T-helper 17 cell (primary cell): ENCODE data around the gene FUT6. TPM values are rescaled to one million over a fixed set of nuclear protein-coding genes. Genes with fewer than 3 reads are reported as not detected.
A peak's percentile ranks its signal among the peaks of the same experiment; 100 is the strongest.

Source experiments
- ATAC-seq: fragments of 150-1000 bp; cut with Tn5 transposase; 2 replicates; pipeline ENCODE4 v1.10.0; 2021; ENCODE audit warnings: mild to moderate bottlenecking, moderate library complexity
- DNase-seq, 3 donors: peaks; one replicate each; pipeline versions ENCODE4 v3.0.0 to v3.0.0-alpha.2; 2020 to 2021
- H3K9me3 ChIP-seq: one replicate; pipeline ENCODE4 v1.7.0; 2013; ENCODE audit warnings: low read length, mild to moderate bottlenecking; ENCODE audit not compliant: control insufficient read depth, poor library complexity, severe bottlenecking
- H3K27ac Mint-ChIP-seq: one replicate; pipeline ENCODE4 v1.8.0; 2022; ENCODE audit warnings: mild to moderate bottlenecking, moderate library complexity, mixed read lengths
- H3K27me3 Mint-ChIP-seq: one replicate; pipeline ENCODE4 v1.8.0; 2022; ENCODE audit warnings: mixed read lengths
- H3K36me3 Mint-ChIP-seq: one replicate; pipeline ENCODE4 v1.8.0; 2022; ENCODE audit warnings: low read depth, mixed read lengths
- H3K4me1 Mint-ChIP-seq: one replicate; pipeline ENCODE4 v1.8.0; 2022; ENCODE audit warnings: mild to moderate bottlenecking, mixed read lengths
- H3K4me3 Mint-ChIP-seq: one replicate; pipeline ENCODE4 v1.8.0; 2022; ENCODE audit warnings: mild to moderate bottlenecking, moderate library complexity, mixed read lengths
- total RNA-seq, 4 donors: library from RNA in 2 of 4; stranded (reverse) in 2 of 4; gene quantifications; one replicate each; pipeline ENCODE4 v1.2.3 and lab custom pipeline; 2022 to 2026

Gene FUT6
- total RNA-seq, 2 donors from 2014 or later = not detected

GRCh38 chr19:5803441-5803751, 36.1 kb downstream of the FUT6 start:
- peaks cover 12% of the 10 kb centered on the region for H3K4me1 Mint-ChIP-seq
- H3K9me3 ChIP-seq = no peaks in the 10 kb centered on the region
- H3K27me3 Mint-ChIP-seq = peaks cover 17% of the 10 kb centered on the region
- H3K36me3 Mint-ChIP-seq = peaks cover 2% of the 10 kb centered on the region
- no peak overlapping the region for H3K27ac Mint-ChIP-seq
- DNase-seq = no peak
- ATAC-seq = no peak
- peak overlapping the region; percentile 87 for H3K4me3 Mint-ChIP-seq

DNA sequence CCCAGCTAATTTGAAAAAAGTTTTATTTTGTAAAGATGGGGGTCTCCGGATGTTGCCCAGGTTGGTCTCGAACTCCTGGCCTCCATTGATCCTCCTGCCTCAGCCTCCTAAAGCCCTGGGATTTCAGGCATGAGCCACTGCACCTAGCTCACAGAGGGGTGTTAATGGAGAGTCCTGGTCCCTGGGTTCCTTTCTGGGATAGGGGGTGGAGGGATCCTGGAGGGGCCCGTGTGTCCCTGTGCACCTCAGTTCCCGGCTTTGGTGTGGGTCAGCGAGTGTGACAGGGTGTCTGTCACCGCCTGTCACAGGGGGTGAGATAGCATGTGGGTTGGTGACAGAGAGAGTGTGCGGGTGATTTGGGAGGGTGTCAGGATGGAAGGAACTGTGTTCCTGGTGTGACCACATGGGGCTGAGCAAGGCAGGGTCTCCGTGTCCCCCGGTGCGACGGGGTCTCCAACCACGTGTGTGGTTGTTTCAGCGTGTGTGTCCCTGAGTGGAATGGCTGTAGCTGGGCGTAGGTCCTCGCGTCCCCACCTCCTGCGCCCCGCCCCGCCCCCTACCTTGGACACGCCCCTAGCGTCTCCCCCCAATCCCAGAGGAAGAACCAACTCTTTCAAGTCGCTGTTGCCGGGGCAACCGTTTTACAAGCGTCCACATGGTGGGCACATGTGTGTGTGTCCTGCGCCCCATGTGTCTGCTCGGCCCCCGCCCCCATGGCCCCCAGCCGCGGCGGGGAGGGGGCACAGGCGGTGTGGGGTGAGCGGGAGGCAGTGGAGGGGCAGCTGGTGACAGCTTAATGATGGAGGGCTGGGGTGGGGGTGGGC, 37.5 kb downstream of the FUT6 start:
- H3K27me3 Mint-ChIP-seq = peaks cover 17% of the 10 kb centered on the region
- ATAC-seq (no peak), DNase-seq (no peak)
- H3K27ac Mint-ChIP-seq = no peak overlapping the region
- peaks cover 12% of the 10 kb centered on the region for H3K4me1 Mint-ChIP-seq
- H3K9me3 ChIP-seq = no peaks in the 10 kb centered on the region
- peaks cover 2% of the 10 kb centered on the region for H3K36me3 Mint-ChIP-seq
- H3K4me3 Mint-ChIP-seq = peak overlapping the region; percentile 31

GRCh38 chr19:5800361-5801270, 38.9 kb downstream of the FUT6 start:
- peaks cover 12% of the 10 kb centered on the region for H3K4me1 Mint-ChIP-seq
- DNase-seq = no peak
- H3K4me3 Mint-ChIP-seq = no peak overlapping the region

DNA sequence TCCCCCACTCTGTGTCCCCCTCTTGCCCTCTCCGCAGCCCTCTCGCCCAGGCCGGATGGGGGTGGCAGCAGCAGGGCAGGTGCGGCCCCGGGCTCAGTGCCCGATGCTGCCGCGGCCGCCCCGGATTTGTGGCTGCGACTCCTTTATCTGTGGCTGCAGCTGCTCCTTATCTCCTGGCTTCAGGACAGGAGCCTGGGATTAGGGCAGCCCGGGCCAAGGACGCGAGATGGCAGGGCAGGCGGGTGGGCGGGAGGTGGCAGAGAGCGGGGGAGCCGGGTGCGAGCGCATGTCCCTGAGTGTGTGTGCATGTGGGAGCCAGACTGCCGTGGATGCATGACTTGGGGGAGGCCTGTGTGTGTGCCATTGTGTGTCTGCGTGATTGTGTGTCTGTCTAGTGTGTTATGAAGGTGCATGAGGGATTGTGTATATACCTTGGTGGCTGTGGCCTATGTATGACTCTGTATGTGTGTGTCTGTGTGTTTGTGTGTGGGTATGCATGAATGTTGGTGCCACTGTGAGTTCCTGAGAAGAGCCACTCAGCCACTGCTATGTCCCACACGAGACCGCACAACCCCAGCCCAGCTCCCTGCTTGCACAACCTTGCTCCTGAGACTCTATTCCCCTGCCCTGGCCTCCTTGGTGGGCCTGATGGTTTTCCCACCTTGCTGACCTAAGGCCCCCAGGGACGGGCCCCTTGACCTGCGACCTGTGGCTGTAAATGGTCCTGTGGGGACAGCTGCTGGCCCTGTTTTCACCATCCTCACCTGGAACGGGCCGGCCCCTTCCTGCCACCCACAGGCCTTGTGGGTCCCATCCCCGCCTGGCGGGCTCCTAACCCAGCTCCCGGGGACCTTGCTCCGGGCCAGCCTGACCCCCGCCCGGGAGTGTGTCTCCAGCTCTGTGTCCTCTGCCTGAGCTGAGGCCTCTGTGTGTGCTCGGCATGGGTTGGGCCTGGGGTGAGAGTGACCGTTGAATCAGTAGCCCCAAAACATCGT, 40.0 kb downstream of the FUT6 start:
- no peak for DNase-seq
- Mint-ChIP-seq H3K27ac (no peak overlapping the region), H3K36me3 (peaks cover 2% of the 10 kb centered on the region), H3K4me3 (no peak overlapping the region), H3K4me1 (peaks cover 12% of the 10 kb centered on the region), H3K27me3 (peaks cover 17% of the 10 kb centered on the region)
- H3K9me3 ChIP-seq = no peaks in the 10 kb centered on the region
- no peak for ATAC-seq

More at GRCh38 chr19:5800361-5801270, 38.9 kb downstream of the FUT6 start:
- Mint-ChIP-seq H3K36me3 (peaks cover 2% of the 10 kb centered on the region), H3K27me3 (peaks cover 17% of the 10 kb centered on the region), H3K27ac (no peak overlapping the region)
- ATAC-seq = no peak
- no peaks in the 10 kb centered on the region for H3K9me3 ChIP-seq

- H3K27me3 Mint-ChIP-seq = peaks cover 17% of the 10 kb centered on the region
- H3K27ac Mint-ChIP-seq = no peak overlapping the region
- H3K4me1 Mint-ChIP-seq = peaks cover 7% of the 10 kb centered on the region
- H3K4me3 Mint-ChIP-seq = no peak overlapping the region
- H3K9me3 ChIP-seq = no peaks in the 10 kb centered on the region
- peaks cover 2% of the 10 kb centered on the region for H3K36me3 Mint-ChIP-seq
- ATAC-seq (no peak), DNase-seq (no peak)
Observed at GRCh38 chr19:5798244-5798643, 41.3 kb downstream of the FUT6 start.

- no peak for ATAC-seq
- Mint-ChIP-seq H3K4me1 (peaks cover 3% of the 10 kb centered on the region), H3K4me3 (no peak overlapping the region), H3K27ac (no peak overlapping the region), H3K36me3 (peaks cover 2% of the 10 kb centered on the region), H3K27me3 (peaks cover 5% of the 10 kb centered on the region)
- H3K9me3 ChIP-seq = no peaks in the 10 kb centered on the region
- DNase-seq = no peak
Observed at GRCh38 chr19:5795382-5795919, 44.1 kb downstream of the FUT6 start.

GRCh38 chr19:5793188-5793587, 46.3 kb downstream of the FUT6 start:
- Mint-ChIP-seq H3K4me1 (peaks cover 10% of the 10 kb centered on the region), H3K4me3 (no peak overlapping the region), H3K36me3 (peaks cover 7% of the 10 kb centered on the region), H3K27ac (no peak overlapping the region), H3K27me3 (no peaks in the 10 kb centered on the region)
- ATAC-seq (no peak), DNase-seq (no peak)
- H3K9me3 ChIP-seq = no peaks in the 10 kb centered on the region

- Mint-ChIP-seq H3K27ac (no peak overlapping the region), H3K36me3 (peaks cover 7% of the 10 kb centered on the region), H3K4me1 (peaks cover 10% of the 10 kb centered on the region), H3K4me3 (no peak overlapping the region), H3K27me3 (no peaks in the 10 kb centered on the region)
- no peak for DNase-seq
- H3K9me3 ChIP-seq = no peaks in the 10 kb centered on the region
- no peak for ATAC-seq
Observed at GRCh38 chr19:5792224-5792623, 47.3 kb downstream of the FUT6 start.

GRCh38 chr19:5790559-5791520, 48.7 kb downstream of the FUT6 start, which contains the start of gene DUS3L:
TSS of gene DUS3L (minus strand) at chr19:5791163. CDS start at chr19:5791141, 22 bp downstream.
- H3K9me3 ChIP-seq = no peaks in the 10 kb centered on the region
- Mint-ChIP-seq H3K27me3 (no peaks in the 10 kb centered on the region), H3K4me1 (peaks cover 10% of the 10 kb centered on the region), H3K27ac (peak within 1 kb of the TSS; percentile 95), H3K36me3 (peaks cover 11% of the 10 kb centered on the region), H3K4me3 (peak within 1 kb of the TSS; percentile 93)
- DNase-seq (peak; percentile 88 to 93 (median 89)), ATAC-seq (peak; percentile 95)

GRCh38 chr19:5789886-5790558, 49.5 kb downstream of the FUT6 start:
- H3K4me3 Mint-ChIP-seq = peak overlapping the region; percentile 93
- peaks cover 10% of the 10 kb centered on the region for H3K4me1 Mint-ChIP-seq
- H3K27ac Mint-ChIP-seq = peak overlapping the region; percentile 95
- ATAC-seq (no peak), DNase-seq (no peak)
- peaks cover 11% of the 10 kb centered on the region for H3K36me3 Mint-ChIP-seq
- H3K27me3 Mint-ChIP-seq = no peaks in the 10 kb centered on the region
- no peaks in the 10 kb centered on the region for H3K9me3 ChIP-seq

DNA sequence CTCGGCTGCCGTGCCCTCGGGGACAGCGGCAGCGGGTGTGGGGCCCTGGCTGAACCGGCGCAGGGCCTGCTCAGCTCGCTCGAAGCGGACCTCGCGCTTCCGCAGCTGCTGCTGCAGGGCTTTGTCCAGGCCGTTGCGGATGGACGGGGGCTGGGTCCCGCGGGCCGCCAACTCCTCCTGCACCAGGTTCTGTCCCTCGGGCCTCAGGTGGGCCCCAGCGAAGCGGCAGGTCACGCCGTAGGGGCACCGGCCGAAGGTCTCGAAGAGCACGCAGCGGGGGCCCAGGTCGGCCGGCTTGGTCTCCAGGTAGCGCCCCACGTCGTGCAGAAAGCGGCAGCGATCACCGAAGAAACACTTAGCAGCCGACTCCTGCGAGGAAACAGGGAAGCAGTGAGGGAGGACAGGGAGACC, 50.1 kb downstream of the FUT6 start:
- no peaks in the 10 kb centered on the region for H3K9me3 ChIP-seq
- H3K27me3 Mint-ChIP-seq = no peaks in the 10 kb centered on the region
- H3K4me1 Mint-ChIP-seq = peaks cover 10% of the 10 kb centered on the region
- no peak overlapping the region for H3K4me3 Mint-ChIP-seq
- H3K27ac Mint-ChIP-seq = peak overlapping the region; percentile 95
- H3K36me3 Mint-ChIP-seq = peaks cover 11% of the 10 kb centered on the region
- ATAC-seq (no peak), DNase-seq (no peak)
